Muscle layer of colon (tissue), 2 donors: ENCODE results near the gene CCDC171.
"Not testable (repeated sequence)": the region's sequence is repeated elsewhere in the genome, so short reads cannot be mapped to it uniquely, and the experiment has no call there.

Experiments
- H3K27ac ChIP-seq: one replicate; pipeline ENCODE4 v1.7.0; 2013; ENCODE audit warnings: low read depth, mild to moderate bottlenecking, low read length, moderate library complexity
- H3K27me3 ChIP-seq, 2 donors: one replicate each; pipeline ENCODE4 v1.7.0; 2013; ENCODE audit warnings: low read length in 2 of 2, mild to moderate bottlenecking in 2 of 2; ENCODE audit not compliant: insufficient read depth in 2 of 2, control insufficient read depth in 1 of 2
- H3K36me3 ChIP-seq: one replicate; pipeline ENCODE4 v1.7.0; 2013; ENCODE audit warnings: mild to moderate bottlenecking, low read length; ENCODE audit not compliant: insufficient read depth
- H3K4me1 ChIP-seq: one replicate; pipeline ENCODE4 v1.7.0; 2013; ENCODE audit warnings: mild to moderate bottlenecking, low read length; ENCODE audit not compliant: insufficient read depth
- H3K4me3 ChIP-seq, 2 donors: one replicate each; pipeline ENCODE4 v1.7.0; 2013; ENCODE audit warnings: low read length in 2 of 2, low read depth in 1 of 2, mild to moderate bottlenecking in 1 of 2, moderate library complexity in 1 of 2
- H3K9ac ChIP-seq: one replicate; pipeline ENCODE4 v1.7.0; 2013; ENCODE audit warnings: low read length
- H3K9me3 ChIP-seq: one replicate; pipeline ENCODE4 v1.7.0; 2013; ENCODE audit warnings: mild to moderate bottlenecking, low read length
- donor health status: abdominal sarcoma.
- donor health status: Adenocarcinoma of cecum.

CCDC171 gene

GRCh38 chr9:15622318-15622971 lies 69.6 kb downstream of the CCDC171 start:
- H3K27me3 ChIP-seq: no peaks in the 10 kb centered on the region

GRCh38 chr9:15635752-15636151 lies 82.9 kb downstream of the CCDC171 start:
- Histone ChIP-seq H3K4me1 (no peaks in the 10 kb centered on the region), H3K9ac (no peak overlapping the region), H3K27ac (no peak overlapping the region), H3K9me3 (no peaks in the 10 kb centered on the region), H3K27me3 (no peaks in the 10 kb centered on the region), H3K36me3 (no peaks in the 10 kb centered on the region), H3K4me3 (no peak overlapping the region)

More at GRCh38 chr9:15622318-15622971, 69.6 kb downstream of the CCDC171 start:
- Histone ChIP-seq H3K4me3 (no peak overlapping the region), H3K9me3 (no peaks in the 10 kb centered on the region), H3K27ac (no peak overlapping the region), H3K9ac (no peak overlapping the region), H3K4me1 (no peaks in the 10 kb centered on the region), H3K36me3 (no peaks in the 10 kb centered on the region)

DNA sequence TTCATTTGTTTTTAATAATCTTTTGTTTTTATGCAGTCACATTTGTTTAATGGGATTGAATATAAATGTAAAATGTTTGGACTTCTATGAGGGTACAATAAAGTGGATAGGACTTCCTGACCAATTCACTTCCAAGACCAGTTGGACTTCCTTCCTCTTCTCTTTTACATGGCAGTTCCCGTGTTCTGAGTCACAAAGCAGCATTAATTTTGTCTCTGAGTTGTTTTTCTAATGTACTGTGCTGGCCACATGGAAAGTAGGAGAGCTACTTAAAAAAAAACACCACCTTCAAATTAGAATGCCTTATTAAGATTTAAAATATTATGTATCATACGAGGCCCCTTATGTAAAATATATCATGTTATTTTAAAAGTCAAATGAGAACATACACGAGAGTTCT lies 87.3 kb downstream of the CCDC171 start:
- Histone ChIP-seq H3K4me3 (no peak overlapping the region), H3K36me3 (no peaks in the 10 kb centered on the region), H3K4me1 (no peaks in the 10 kb centered on the region), H3K9me3 (no peaks in the 10 kb centered on the region), H3K9ac (no peak overlapping the region), H3K27ac (no peak overlapping the region), H3K27me3 (no peaks in the 10 kb centered on the region)

DNA sequence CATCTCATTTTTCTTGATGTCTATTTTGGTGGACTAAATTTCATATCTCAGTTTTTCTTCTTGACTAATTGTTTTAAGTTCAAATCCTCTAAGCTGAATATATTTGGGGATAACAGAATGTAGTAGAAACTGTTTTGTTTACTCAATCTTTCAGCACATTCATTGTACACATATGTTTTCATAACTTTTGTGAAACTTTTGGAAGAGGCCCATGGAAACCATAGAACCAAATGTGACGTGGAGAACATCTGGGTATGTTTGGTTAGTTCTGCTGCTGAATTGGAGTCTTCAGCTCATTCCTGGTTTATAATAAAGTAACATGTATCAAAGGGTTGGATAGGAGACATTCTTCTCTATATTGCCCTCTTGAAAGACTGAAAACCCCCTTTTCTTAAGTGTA lies 88.4 kb downstream of the CCDC171 start:
- H3K9me3 ChIP-seq: no peaks in the 10 kb centered on the region
- no peaks in the 10 kb centered on the region for H3K4me1 ChIP-seq
- H3K9ac ChIP-seq: no peak overlapping the region
- H3K4me3 ChIP-seq: no peak overlapping the region
- no peaks in the 10 kb centered on the region for H3K27me3 ChIP-seq
- H3K27ac ChIP-seq: no peak overlapping the region
- no peaks in the 10 kb centered on the region for H3K36me3 ChIP-seq

GRCh38 chr9:15642369-15642962 lies 89.6 kb downstream of the CCDC171 start:
- Histone ChIP-seq H3K27ac (no peak overlapping the region), H3K27me3 (no peaks in the 10 kb centered on the region), H3K4me3 (no peak overlapping the region), H3K36me3 (no peaks in the 10 kb centered on the region), H3K9ac (no peak overlapping the region), H3K4me1 (no peaks in the 10 kb centered on the region), H3K9me3 (no peaks in the 10 kb centered on the region)

DNA sequence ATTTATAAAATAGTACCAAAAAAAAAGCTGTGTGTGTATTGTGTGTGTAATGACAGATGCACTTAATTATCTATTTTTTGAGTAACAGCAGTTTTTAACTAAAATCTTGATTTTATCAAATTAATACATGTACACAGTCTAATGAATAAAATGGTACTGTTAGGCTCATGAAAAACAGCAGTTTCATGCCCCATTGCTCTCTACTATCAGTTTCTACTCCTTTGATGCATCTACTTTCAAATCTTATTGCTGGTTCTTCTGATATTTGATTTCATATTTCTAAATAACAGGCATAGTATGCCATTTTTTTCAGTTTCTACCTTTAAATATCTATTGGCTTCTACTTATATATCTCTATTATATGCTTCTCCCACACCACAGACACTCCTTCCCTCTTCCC lies 117.4 kb downstream of the CCDC171 start:
- Histone ChIP-seq H3K36me3 (no peaks in the 10 kb centered on the region), H3K27ac (no peak overlapping the region), H3K27me3 (no peaks in the 10 kb centered on the region), H3K9ac (no peak overlapping the region), H3K4me1 (no peaks in the 10 kb centered on the region), H3K4me3 (no peak overlapping the region), H3K9me3 (no peaks in the 10 kb centered on the region)

- no peaks in the 10 kb centered on the region for H3K4me1 ChIP-seq
- H3K27ac ChIP-seq: no peak overlapping the region
- no peaks in the 10 kb centered on the region for H3K27me3 ChIP-seq
- H3K36me3 ChIP-seq: no peaks in the 10 kb centered on the region
- H3K9me3 ChIP-seq: no peaks in the 10 kb centered on the region
- H3K4me3 ChIP-seq: no peak overlapping the region
- H3K9ac ChIP-seq: no peak overlapping the region
These were observed 118.1 kb downstream of the CCDC171 start for GRCh38 chr9:15670894-15671293.

GRCh38 chr9:15693701-15694100 lies 140.9 kb downstream of the CCDC171 start:
- Histone ChIP-seq H3K27ac (no peak overlapping the region), H3K9ac (no peak overlapping the region), H3K9me3 (no peaks in the 10 kb centered on the region), H3K4me3 (no peak overlapping the region), H3K36me3 (no peaks in the 10 kb centered on the region), H3K4me1 (no peaks in the 10 kb centered on the region), H3K27me3 (no peaks in the 10 kb centered on the region)

DNA sequence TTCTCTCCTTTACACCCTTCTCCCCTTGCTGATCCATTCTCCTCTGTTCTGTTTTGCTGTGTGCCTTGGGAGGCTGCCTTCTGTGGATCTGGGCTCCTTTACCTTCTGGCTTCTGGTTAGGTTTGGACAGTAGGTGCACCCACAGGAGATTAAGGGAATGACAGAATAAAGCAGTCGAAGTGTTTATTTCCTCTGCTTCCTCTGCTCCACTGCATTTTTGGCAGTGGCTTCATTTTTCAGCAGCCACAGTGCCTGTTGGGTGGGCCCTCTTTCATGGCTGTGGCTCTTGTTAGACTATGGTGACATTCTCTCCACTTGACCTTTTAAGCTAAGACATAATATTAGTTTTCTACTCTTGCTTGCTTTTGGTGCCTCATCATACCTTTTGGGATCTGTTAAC lies 144.1 kb downstream of the CCDC171 start:
- H3K9me3 ChIP-seq: no peaks in the 10 kb centered on the region
- no peaks in the 10 kb centered on the region for H3K27me3 ChIP-seq
- no peak overlapping the region for H3K4me3 ChIP-seq
- no peaks in the 10 kb centered on the region for H3K4me1 ChIP-seq
- H3K36me3 ChIP-seq: no peaks in the 10 kb centered on the region
- no peak overlapping the region for H3K9ac ChIP-seq
- no peak overlapping the region for H3K27ac ChIP-seq

GRCh38 chr9:15697446-15697851 lies 144.6 kb downstream of the CCDC171 start:
- no peaks in the 10 kb centered on the region for H3K27me3 ChIP-seq
- no peak overlapping the region for H3K4me3 ChIP-seq
- H3K36me3 ChIP-seq: no peaks in the 10 kb centered on the region
- H3K4me1 ChIP-seq: no peaks in the 10 kb centered on the region
- no peaks in the 10 kb centered on the region for H3K9me3 ChIP-seq
- H3K9ac ChIP-seq: no peak overlapping the region
- H3K27ac ChIP-seq: no peak overlapping the region

- H3K4me3 ChIP-seq, H3K36me3 ChIP-seq, H3K27me3 ChIP-seq, H3K27ac ChIP-seq, H3K9ac ChIP-seq, H3K4me1 ChIP-seq, H3K9me3 ChIP-seq: not testable (repeated sequence)
These were observed 147.2 kb downstream of the CCDC171 start for GRCh38 chr9:15699876-15700559.

DNA sequence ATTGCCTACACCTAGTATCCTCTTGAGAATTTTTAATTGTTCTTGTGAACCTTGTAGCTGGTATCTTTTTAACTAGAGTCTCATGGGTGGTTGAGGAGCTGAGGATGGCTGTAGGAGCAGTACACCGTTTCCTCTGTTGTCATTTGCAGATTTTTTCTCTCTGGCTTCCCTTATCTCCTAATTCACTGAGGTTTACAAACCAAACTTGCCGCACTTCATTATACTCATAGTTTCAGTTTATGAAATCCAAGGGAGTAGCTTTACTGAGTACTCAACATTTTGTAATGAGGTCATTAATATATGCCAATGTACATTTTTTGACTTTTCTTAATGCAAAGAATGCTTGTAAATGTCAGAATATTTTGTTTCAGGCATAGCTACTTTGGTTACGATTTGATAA lies 154.2 kb downstream of the CCDC171 start:
- no peak overlapping the region for H3K27ac ChIP-seq
- no peaks in the 10 kb centered on the region for H3K9me3 ChIP-seq
- H3K4me3 ChIP-seq: no peak overlapping the region
- H3K36me3 ChIP-seq: no peaks in the 10 kb centered on the region
- no peaks in the 10 kb centered on the region for H3K4me1 ChIP-seq
- H3K9ac ChIP-seq: no peak overlapping the region
- H3K27me3 ChIP-seq: no peaks in the 10 kb centered on the region
